Activated naive CD8-positive, alpha-beta T cell (primary cell): ENCODE data around the gene ATF7IP2.
"Not testable (repeated sequence)": the region's sequence is repeated elsewhere in the genome, so short reads cannot be mapped to it uniquely, and the experiment has no call there.

Experiments used
- H3K27ac Mint-ChIP-seq: one replicate; pipeline ENCODE4 v1.8.0; 2021; ENCODE audit warnings: mixed read lengths
- H3K27me3 Mint-ChIP-seq: one replicate; pipeline ENCODE4 v1.8.0; 2021; ENCODE audit warnings: mixed read lengths
- H3K36me3 Mint-ChIP-seq: one replicate; pipeline ENCODE4 v1.8.0; 2021; ENCODE audit warnings: mixed read lengths
- H3K4me1 Mint-ChIP-seq: one replicate; pipeline ENCODE4 v1.8.0; 2021; ENCODE audit warnings: low read depth, mixed read lengths
- H3K4me3 Mint-ChIP-seq: one replicate; pipeline ENCODE4 v1.8.0; 2021; ENCODE audit warnings: mild to moderate bottlenecking, mixed read lengths
- H3K9me3 Mint-ChIP-seq: one replicate; pipeline ENCODE4 v1.8.0; 2021; ENCODE audit warnings: low read depth, mixed read lengths

The ATF7IP2 gene

DNA sequence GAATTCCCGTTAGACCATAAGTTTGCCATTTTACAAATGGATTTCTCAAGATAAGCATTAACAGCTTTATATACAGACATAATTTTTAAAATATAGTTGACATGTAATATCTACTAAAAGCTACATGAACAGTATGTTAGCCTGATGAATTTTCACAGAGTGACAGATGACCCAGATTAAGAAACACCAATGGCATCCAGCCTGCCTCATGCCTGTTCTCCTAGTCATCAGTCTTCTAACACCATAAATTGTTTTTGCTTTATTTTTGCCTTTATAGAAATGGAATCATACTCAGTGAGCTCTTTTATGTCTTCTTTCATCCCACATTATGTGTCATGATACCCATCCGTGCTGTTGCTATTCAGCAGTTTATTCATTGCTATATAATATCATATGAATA lies 80.0 kb downstream of the ATF7IP2 start:
- H3K4me1 Mint-ChIP-seq: no peaks in the 10 kb centered on the region
- H3K27me3 Mint-ChIP-seq: no peaks in the 10 kb centered on the region
- H3K4me3 Mint-ChIP-seq: no peak overlapping the region
- H3K9me3 Mint-ChIP-seq: no peaks in the 10 kb centered on the region
- no peak overlapping the region for H3K27ac Mint-ChIP-seq
- peaks cover 52% of the 10 kb centered on the region for H3K36me3 Mint-ChIP-seq

GRCh38 chr16:10466313-10466712 lies 80.5 kb downstream of the ATF7IP2 start:
- H3K9me3 Mint-ChIP-seq: no peaks in the 10 kb centered on the region
- H3K4me1 Mint-ChIP-seq: no peaks in the 10 kb centered on the region
- H3K4me3 Mint-ChIP-seq: no peak overlapping the region
- peaks cover 51% of the 10 kb centered on the region for H3K36me3 Mint-ChIP-seq
- H3K27me3 Mint-ChIP-seq: no peaks in the 10 kb centered on the region
- no peak overlapping the region for H3K27ac Mint-ChIP-seq

- no peak overlapping the region for H3K4me3 Mint-ChIP-seq
- H3K27ac Mint-ChIP-seq: no peak overlapping the region
- H3K27me3 Mint-ChIP-seq: no peaks in the 10 kb centered on the region
- peaks cover 50% of the 10 kb centered on the region for H3K36me3 Mint-ChIP-seq
- H3K9me3 Mint-ChIP-seq: no peaks in the 10 kb centered on the region
- H3K4me1 Mint-ChIP-seq: no peaks in the 10 kb centered on the region
These were observed 81.0 kb downstream of the ATF7IP2 start for GRCh38 chr16:10466861-10467260.

DNA sequence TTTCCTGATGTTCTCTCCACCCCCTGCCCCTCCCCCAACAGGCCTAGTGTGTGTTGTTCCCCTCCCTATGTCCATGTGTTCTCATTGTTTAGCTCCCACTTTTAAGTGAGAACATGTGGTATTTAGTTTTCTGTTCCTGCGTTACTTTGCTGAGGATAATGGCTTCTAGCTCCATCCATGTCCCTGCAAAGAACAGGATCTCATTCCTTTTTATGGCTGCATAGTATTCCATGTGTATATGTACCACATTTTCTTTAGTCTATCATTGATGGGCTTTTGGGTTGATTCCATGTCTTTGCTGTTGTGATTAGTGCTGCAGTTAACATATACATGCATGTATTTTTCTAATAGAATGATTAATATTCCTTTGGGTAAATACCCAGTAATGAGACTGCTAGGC lies 90.8 kb downstream of the ATF7IP2 start:
- not testable (repeated sequence) for H3K27ac Mint-ChIP-seq, H3K4me1 Mint-ChIP-seq, H3K27me3 Mint-ChIP-seq, H3K4me3 Mint-ChIP-seq
- Mint-ChIP-seq H3K36me3 (peaks cover 38% of the 10 kb centered on the region), H3K9me3 (peaks cover 11% of the 10 kb centered on the region)

DNA sequence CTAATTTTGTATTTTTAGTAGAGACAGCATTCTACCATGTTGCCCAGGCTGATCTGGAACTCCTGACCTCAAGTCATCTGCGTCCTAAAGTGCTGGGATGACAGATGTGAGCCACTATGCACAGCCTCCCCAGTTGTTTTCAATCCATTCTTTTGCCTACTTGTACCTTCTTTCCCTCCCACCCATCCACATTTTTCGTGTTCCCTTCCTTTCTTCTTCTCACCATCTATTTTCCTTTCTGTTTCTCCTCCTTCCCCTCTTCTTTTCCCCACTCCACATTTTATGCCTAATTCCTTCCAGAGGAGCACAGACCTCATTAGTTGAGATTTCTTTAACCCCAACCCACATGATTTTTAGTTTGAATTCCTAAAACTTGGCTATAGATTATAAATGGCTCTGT lies 94.3 kb downstream of the ATF7IP2 start:
- H3K27ac Mint-ChIP-seq: no peak overlapping the region
- no peak overlapping the region for H3K4me3 Mint-ChIP-seq

GRCh38 chr16:10485159-10485558 lies 99.3 kb downstream of the ATF7IP2 start:
- H3K27me3 Mint-ChIP-seq: no peaks in the 10 kb centered on the region
- no peak overlapping the region for H3K27ac Mint-ChIP-seq
- H3K4me3 Mint-ChIP-seq: no peak overlapping the region
- H3K9me3 Mint-ChIP-seq: peaks cover 14% of the 10 kb centered on the region
- H3K36me3 Mint-ChIP-seq: peaks cover 33% of the 10 kb centered on the region
- H3K4me1 Mint-ChIP-seq: no peaks in the 10 kb centered on the region

More for the DNA sequence above, 94.3 kb downstream of the ATF7IP2 start:
- Mint-ChIP-seq H3K36me3 (peaks cover 40% of the 10 kb centered on the region), H3K9me3 (peaks cover 13% of the 10 kb centered on the region), H3K27me3 (no peaks in the 10 kb centered on the region), H3K4me1 (no peaks in the 10 kb centered on the region)

- Mint-ChIP-seq H3K27me3 (no peaks in the 10 kb centered on the region), H3K27ac (no peak overlapping the region), H3K9me3 (peaks cover 14% of the 10 kb centered on the region)
These were observed 100.0 kb downstream of the ATF7IP2 start for GRCh38 chr16:10485698-10486382.

GRCh38 chr16:10490141-10490540 lies 104.3 kb downstream of the ATF7IP2 start:
- Mint-ChIP-seq H3K4me1 (no peaks in the 10 kb centered on the region), H3K36me3 (peaks cover 9% of the 10 kb centered on the region), H3K27me3 (no peaks in the 10 kb centered on the region), H3K4me3 (no peak overlapping the region), H3K9me3 (peaks cover 12% of the 10 kb centered on the region), H3K27ac (no peak overlapping the region)

More at GRCh38 chr16:10485698-10486382, 100.0 kb downstream of the ATF7IP2 start:
- Mint-ChIP-seq H3K36me3 (peaks cover 26% of the 10 kb centered on the region), H3K4me1 (no peaks in the 10 kb centered on the region), H3K4me3 (no peak overlapping the region)

- Mint-ChIP-seq H3K4me1 (no peaks in the 10 kb centered on the region), H3K9me3 (peaks cover 10% of the 10 kb centered on the region), H3K4me3 (no peak overlapping the region), H3K27ac (no peak overlapping the region), H3K27me3 (no peaks in the 10 kb centered on the region), H3K36me3 (peaks cover 7% of the 10 kb centered on the region)
These were observed 107.4 kb downstream of the ATF7IP2 start for GRCh38 chr16:10493276-10493675.

DNA sequence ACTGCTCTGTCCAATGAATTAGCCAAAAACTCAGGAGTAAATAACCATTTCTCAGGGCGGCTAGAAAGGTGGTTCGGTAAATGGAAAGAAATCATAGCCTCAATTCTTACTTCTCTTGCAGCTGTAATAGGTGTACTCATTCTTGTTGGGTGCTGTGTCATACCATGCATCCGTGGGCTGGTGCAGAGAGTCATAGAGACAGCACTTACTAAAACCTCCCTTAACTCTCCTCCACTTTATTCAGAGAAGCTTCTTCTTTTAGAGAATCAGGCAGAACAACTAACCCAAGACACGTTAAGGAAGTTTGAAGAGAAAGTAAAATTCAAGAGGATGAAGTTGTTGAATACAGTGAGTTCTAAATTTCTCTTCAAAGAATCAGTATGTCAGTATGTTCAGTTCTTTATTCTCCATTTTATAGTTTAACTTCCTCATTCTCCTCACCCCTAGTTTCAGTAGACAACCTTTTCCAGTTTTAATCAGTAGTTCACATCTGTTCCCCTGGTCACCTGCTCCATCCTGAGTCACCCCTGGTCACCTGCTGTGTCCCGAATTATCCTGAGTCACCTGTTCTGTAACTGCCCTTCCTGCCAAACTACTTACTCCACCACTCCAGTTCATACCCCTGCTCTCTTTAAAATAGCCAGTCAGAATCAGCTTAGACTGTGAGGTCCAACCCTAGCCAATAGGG lies 108.6 kb downstream of the ATF7IP2 start:
- H3K27me3 Mint-ChIP-seq: no peaks in the 10 kb centered on the region
- peaks cover 10% of the 10 kb centered on the region for H3K9me3 Mint-ChIP-seq
- no peaks in the 10 kb centered on the region for H3K4me1 Mint-ChIP-seq
- H3K27ac Mint-ChIP-seq: no peak overlapping the region
- no peak overlapping the region for H3K4me3 Mint-ChIP-seq
- H3K36me3 Mint-ChIP-seq: peaks cover 7% of the 10 kb centered on the region

DNA sequence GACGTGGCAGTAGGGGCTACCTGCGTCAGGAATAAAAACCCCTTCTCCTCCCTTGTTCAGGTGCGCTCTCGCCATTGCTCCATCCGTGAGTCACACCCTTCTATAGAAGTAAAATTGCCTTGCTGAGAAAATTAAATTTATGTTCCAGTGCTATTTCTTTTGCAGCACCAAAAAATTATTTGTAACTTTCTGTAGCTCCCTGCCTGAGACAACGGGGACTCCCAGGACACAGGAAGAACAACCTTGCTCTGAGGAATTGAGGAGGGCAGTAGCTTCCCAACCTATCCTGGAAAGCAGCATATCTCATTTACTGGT lies 109.1 kb downstream of the ATF7IP2 start:
- H3K27me3 Mint-ChIP-seq: no peaks in the 10 kb centered on the region
- no peak overlapping the region for H3K27ac Mint-ChIP-seq
- peaks cover 7% of the 10 kb centered on the region for H3K36me3 Mint-ChIP-seq
- H3K9me3 Mint-ChIP-seq: peaks cover 10% of the 10 kb centered on the region
- no peak overlapping the region for H3K4me3 Mint-ChIP-seq
- H3K4me1 Mint-ChIP-seq: no peaks in the 10 kb centered on the region

- H3K4me1 Mint-ChIP-seq: peaks cover 5% of the 10 kb centered on the region
- H3K36me3 Mint-ChIP-seq: peaks cover 7% of the 10 kb centered on the region
- H3K9me3 Mint-ChIP-seq: peaks cover 10% of the 10 kb centered on the region
- H3K4me3 Mint-ChIP-seq: no peak overlapping the region
- H3K27me3 Mint-ChIP-seq: no peaks in the 10 kb centered on the region
- no peak overlapping the region for H3K27ac Mint-ChIP-seq
These were observed 111.6 kb downstream of the ATF7IP2 start for GRCh38 chr16:10497132-10498101.

DNA sequence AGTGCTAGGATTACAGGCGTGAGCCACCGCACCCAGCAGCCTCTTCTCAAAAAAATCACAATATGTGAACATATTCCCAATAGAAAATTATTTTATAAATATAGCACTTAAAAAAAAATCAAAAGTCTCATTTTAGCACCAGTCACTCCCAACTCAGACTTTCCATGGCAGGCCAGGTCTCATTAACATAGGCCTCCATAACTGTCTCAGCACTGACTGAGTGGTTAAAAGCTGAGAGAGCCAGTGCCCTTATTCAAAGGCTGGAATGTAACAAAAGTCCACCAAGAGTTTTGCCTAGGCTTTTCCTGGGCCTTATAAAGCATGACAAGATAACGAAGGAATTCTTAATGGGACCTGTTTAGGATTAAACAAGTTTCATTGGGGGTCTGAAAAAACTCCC lies 114.7 kb downstream of the ATF7IP2 start:
- Mint-ChIP-seq H3K27ac (no peak overlapping the region), H3K36me3 (peaks cover 5% of the 10 kb centered on the region), H3K4me3 (no peak overlapping the region), H3K9me3 (peaks cover 5% of the 10 kb centered on the region), H3K27me3 (no peaks in the 10 kb centered on the region), H3K4me1 (peaks cover 7% of the 10 kb centered on the region)

- Mint-ChIP-seq H3K27me3 (no peaks in the 10 kb centered on the region), H3K36me3 (peaks cover 5% of the 10 kb centered on the region), H3K4me1 (peaks cover 7% of the 10 kb centered on the region), H3K4me3 (no peak overlapping the region), H3K27ac (no peak overlapping the region), H3K9me3 (peaks cover 5% of the 10 kb centered on the region)
These were observed 115.3 kb downstream of the ATF7IP2 start for GRCh38 chr16:10501016-10501607.

DNA sequence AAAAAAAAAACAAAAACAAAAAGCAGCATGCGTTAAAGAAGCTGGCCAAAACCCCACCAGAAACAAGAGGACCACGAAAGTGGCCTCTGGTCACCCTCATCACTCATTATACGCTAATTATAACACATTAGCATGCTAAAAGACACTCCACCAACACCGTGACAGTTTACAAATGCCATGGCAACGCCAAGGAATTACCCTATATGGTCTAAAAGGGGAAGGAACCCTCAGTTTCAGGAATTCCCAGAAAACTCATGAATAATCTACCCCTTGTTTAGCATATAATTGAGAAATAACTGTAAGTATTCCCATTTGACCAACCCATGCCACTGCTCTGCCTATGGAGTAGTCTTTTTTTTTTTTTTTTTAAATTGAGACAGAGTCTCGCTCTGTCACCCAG lies 116.9 kb downstream of the ATF7IP2 start:
- Mint-ChIP-seq H3K36me3 (no peaks in the 10 kb centered on the region), H3K4me3 (no peak overlapping the region), H3K27ac (no peak overlapping the region), H3K4me1 (peaks cover 7% of the 10 kb centered on the region), H3K9me3 (no peaks in the 10 kb centered on the region), H3K27me3 (no peaks in the 10 kb centered on the region)
